Esophagus squamous epithelium (tissue), 5 donors: ENCODE data around the gene DNAI7. TPM values are rescaled to one million over a fixed set of nuclear protein-coding genes. Genes with fewer than 3 reads are reported as not detected.

ENCODE experiments used
- DNase-seq: peaks from one replicate; lab custom pipeline; 2025; lab: John Stamatoyannopoulos, UW
- H3K27ac ChIP-seq, 4 donors: fragments of 200-600 bp; sonication (generic); one replicate each; pipeline ENCODE4 v1.5.1; 2016 to 2019; ENCODE audit warnings: mild to moderate bottlenecking in 1 of 4
- H3K27me3 ChIP-seq, 4 donors: fragments of 200-600 bp; sonication (generic); 1 replicate in 3 of 4; 2 replicates in 1 of 4; pipeline versions ENCODE4 v1.5.1 to v1.6.0; 2017 to 2021; ENCODE audit warnings: antibody characterized with exemption in 1 of 4
- H3K36me3 ChIP-seq, 3 donors: fragments of 200-600 bp; sonication (generic); one replicate each; pipeline ENCODE4 v1.5.1; 2016 to 2019
- H3K4me1 ChIP-seq, 3 donors: fragments of 200-600 bp; sonication (generic); one replicate each; pipeline ENCODE4 v1.5.1; 2017 to 2019
- H3K4me3 ChIP-seq, 4 donors: fragments of 200-600 bp; sonication (generic); 1 replicate in 3 of 4; 2 replicates in 1 of 4; pipeline ENCODE4 v1.5.1; 2016 to 2019; ENCODE audit warnings: mild to moderate bottlenecking in 2 of 4, moderate library complexity in 1 of 4
- H3K9me3 ChIP-seq, 3 donors: fragments of 200-600 bp; sonication (generic); one replicate each; pipeline ENCODE4 v1.5.1; 2016 to 2019
- POLR2A ChIP-seq, 4 donors: fragments of 450-650 bp; IDR thresholded peaks; one replicate each; pipeline ENCODE4 v1.6.1; 2017; ENCODE audit warnings: antibody characterized with exemption in 4 of 4, mild to moderate bottlenecking in 4 of 4, moderate library complexity in 3 of 4
- WGBS, 2 donors: methylation state at CpG; one replicate each; pipeline ENCODE4 v1.1.5; 2018; 5-methylcytosine and 5-hydroxymethylcytosine counted together
- intact Hi-C: fragments of 100-400 bp; cut with DNase I; formaldehyde crosslinking; loops from one replicate; pipeline ENCODE4 v1.15.0; 2022
- total RNA-seq, 4 donors: library from RNA; depleted of rRNA; stranded (reverse); fragments of >200 nt; gene quantifications; one replicate each; pipeline ENCODE4 v1.1.0, GENCODE V29; 2016
- TF ChIP-seq, protein P1 (sequence below), 6 experiments: fragments of 450-650 bp in 4 of 6; fragments of 200-600 bp in 2 of 6; sonication (generic) in 2 of 6; IDR thresholded peaks; one replicate each; pipeline ENCODE4 v1.5.1; 2016 to 2019; ENCODE audit warnings: antibody characterized with exemption in 6 of 6, mild to moderate bottlenecking in 4 of 6, moderate library complexity in 4 of 6
- donor health status: DM: yes; HTN: yes; CAD: no.

Gene DNAI7
- total RNA-seq, 4 donors from 2014 or later, result not detected

DNA sequence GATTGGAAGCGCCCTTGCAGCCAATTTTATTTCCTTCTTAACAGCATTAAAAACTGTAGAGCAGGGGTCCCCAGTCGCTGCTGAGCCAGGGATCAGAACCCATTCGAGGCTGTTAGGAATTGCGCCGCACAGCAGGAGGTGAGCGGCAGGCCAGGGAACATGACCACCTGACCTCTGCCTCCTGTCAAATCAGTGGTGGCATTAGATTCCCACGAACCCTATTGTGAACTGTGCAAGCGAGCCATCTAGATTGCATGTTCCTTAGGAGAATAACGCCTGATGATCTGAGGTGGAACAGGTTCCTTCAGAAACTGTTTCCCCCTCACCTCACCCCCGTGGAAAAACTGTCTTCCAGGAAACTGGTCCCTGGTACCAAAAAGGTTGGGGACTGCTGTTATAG is 107.4 kb downstream of the DNAI7 start:
- Histone ChIP-seq H3K4me3 (no peak overlapping the region), H3K9me3 (no peaks in the 10 kb centered on the region), H3K27ac (no peak overlapping the region), H3K27me3 (no peaks in the 10 kb centered on the region), H3K36me3 (peaks cover 0 to 6% (median 0%) of the 10 kb centered on the region in 3 donors), H3K4me1 (peaks cover 0 to 10% (median 0%) of the 10 kb centered on the region in 3 donors)
- no peak for DNase-seq
- TF ChIP-seq, protein P1, sequence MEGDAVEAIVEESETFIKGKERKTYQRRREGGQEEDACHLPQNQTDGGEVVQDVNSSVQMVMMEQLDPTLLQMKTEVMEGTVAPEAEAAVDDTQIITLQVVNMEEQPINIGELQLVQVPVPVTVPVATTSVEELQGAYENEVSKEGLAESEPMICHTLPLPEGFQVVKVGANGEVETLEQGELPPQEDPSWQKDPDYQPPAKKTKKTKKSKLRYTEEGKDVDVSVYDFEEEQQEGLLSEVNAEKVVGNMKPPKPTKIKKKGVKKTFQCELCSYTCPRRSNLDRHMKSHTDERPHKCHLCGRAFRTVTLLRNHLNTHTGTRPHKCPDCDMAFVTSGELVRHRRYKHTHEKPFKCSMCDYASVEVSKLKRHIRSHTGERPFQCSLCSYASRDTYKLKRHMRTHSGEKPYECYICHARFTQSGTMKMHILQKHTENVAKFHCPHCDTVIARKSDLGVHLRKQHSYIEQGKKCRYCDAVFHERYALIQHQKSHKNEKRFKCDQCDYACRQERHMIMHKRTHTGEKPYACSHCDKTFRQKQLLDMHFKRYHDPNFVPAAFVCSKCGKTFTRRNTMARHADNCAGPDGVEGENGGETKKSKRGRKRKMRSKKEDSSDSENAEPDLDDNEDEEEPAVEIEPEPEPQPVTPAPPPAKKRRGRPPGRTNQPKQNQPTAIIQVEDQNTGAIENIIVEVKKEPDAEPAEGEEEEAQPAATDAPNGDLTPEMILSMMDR (IDR thresholded peaks at IDR 0.05), result no peak
- TF ChIP-seq POLR2A (IDR thresholded peaks at IDR 0.05), result no peak
- intact Hi-C loops, result no loop called here
- 84 to 92% methylated on average over 7 to 10 of the region's 10 CpGs for WGBS, 2 donors

DNA sequence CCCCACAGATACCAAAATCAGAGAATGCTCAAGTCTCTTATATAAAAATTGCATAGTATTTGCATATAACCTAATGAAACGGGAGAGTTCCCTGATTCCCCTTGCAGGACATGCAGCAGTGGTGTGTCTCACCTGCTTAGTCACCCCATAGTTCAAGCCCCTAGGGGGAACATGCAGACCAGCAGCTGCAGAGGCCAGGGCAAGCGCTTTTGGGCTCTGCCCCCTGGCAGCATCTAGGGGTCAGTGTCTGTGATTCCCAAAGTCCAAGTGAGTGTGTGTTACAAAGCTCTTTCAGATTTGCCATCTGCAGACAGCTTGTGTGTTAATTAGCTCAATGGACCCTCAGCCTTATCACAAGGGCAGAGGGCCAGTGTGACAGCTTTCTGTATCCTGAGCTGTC is 110.1 kb downstream of the DNAI7 start:
- no peak for DNase-seq
- Histone ChIP-seq H3K9me3 (no peaks in the 10 kb centered on the region), H3K36me3 (peaks cover 0 to 12% (median 0%) of the 10 kb centered on the region in 3 donors), H3K27me3 (no peaks in the 10 kb centered on the region), H3K27ac (no peak overlapping the region), H3K4me1 (peaks cover 0 to 7% (median 0%) of the 10 kb centered on the region in 3 donors), H3K4me3 (no peak overlapping the region)
- intact Hi-C loops, result no loop called here
- TF ChIP-seq POLR2A (IDR thresholded peaks at IDR 0.05), result no peak
- TF ChIP-seq, protein P1 (IDR thresholded peaks at IDR 0.05), result no peak
- 82 to 86% methylated on average over 1 to 2 of the region's 2 CpGs for WGBS, 2 donors

DNA sequence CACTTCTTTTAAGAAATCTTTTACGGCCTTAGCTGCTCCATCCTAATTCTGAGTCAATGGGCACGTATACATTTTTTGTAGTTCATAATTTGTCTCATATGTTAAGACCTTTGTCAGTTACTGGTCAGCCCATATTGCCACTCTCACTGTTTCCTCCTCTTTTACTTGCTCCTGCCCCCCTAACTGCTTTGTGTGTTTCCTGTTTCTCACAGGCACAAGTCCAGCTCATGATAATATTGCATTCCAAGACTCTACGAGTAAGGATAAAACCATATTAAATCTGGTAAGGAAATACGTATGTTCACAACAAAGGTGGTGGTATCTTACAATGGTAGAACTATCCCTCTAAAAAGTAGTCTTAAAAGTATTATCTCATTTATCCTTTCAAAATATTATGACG is 111.7 kb downstream of the DNAI7 start:
- Histone ChIP-seq H3K27ac (no peak overlapping the region), H3K4me1 (no peaks in the 10 kb centered on the region), H3K36me3 (peaks cover 0 to 12% (median 0%) of the 10 kb centered on the region in 3 donors), H3K4me3 (no peak overlapping the region), H3K27me3 (no peaks in the 10 kb centered on the region), H3K9me3 (no peaks in the 10 kb centered on the region)
- intact Hi-C loops, result no loop called here
- 64 to 67% methylated on average over 5 of the region's 5 CpGs for WGBS, 2 donors
- TF ChIP-seq, protein P1 (IDR thresholded peaks at IDR 0.05), result no peak
- TF ChIP-seq POLR2A (IDR thresholded peaks at IDR 0.05), result no peak
- no peak for DNase-seq

DNA sequence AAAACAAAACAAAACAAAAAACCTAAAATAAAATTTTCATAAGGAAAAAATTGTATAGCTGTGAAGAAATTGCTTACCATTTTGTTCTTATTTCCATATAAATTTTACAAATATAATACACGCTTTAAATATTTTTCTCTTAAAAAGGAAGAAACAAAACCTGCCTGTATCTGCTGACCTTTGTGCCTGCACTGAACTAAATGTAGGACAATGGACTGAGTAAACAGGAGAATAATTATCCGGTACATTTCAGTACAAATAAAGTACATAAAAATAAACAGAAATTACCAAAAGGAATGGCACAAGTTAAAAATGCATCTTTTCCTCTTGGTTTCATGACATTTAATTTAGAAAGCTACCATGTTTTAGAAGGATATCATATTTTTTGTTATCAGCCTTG is 112.3 kb downstream of the DNAI7 start:
- Histone ChIP-seq H3K27ac (no peak overlapping the region), H3K4me1 (no peaks in the 10 kb centered on the region), H3K4me3 (no peak overlapping the region), H3K27me3 (no peaks in the 10 kb centered on the region), H3K9me3 (no peaks in the 10 kb centered on the region), H3K36me3 (peaks cover 0 to 12% (median 0%) of the 10 kb centered on the region in 3 donors)
- no peak for TF ChIP-seq POLR2A (IDR thresholded peaks at IDR 0.05)
- TF ChIP-seq, protein P1 (IDR thresholded peaks at IDR 0.05), result no peak
- intact Hi-C loops, result no loop called here
- WGBS, 2 donors, result 85 to 89% methylated on average over 2 of the region's 2 CpGs
- DNase-seq, result no peak

DNA sequence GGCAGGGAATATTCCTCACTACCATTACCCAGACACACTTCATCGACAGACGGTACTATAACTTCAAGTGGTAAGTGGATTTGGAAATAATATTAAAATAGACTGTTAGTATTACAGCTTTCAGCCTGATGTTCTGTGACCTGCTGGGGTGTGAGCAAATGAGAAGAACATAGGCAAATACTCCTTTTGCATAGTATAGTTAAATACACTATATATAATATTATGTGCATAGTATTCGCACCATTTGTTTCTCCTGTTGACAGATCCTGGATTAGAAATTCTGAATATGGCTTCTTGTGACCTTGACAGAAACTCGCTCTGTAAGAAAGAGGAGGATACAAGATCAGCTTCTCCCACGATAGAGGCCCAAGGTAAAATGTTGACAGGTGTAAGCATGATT is 115.6 kb downstream of the DNAI7 start:
- Histone ChIP-seq H3K9me3 (no peaks in the 10 kb centered on the region), H3K36me3 (peaks cover 0 to 12% (median 0%) of the 10 kb centered on the region in 3 donors), H3K27me3 (no peaks in the 10 kb centered on the region), H3K4me3 (no peak overlapping the region), H3K27ac (no peak overlapping the region), H3K4me1 (peaks cover 0 to 14% (median 6%) of the 10 kb centered on the region in 3 donors)
- no peak for TF ChIP-seq POLR2A (IDR thresholded peaks at IDR 0.05)
- TF ChIP-seq, protein P1 (IDR thresholded peaks at IDR 0.05), result no peak
- intact Hi-C loops, result no loop called here
- WGBS, 2 donors, result 89 to 95% methylated on average over 5 of the region's 5 CpGs
- DNase-seq, result no peak
